RCC 7860 (cell line): ENCODE results near the gene KCNG2.

Experiments
- DNase-seq: peaks from one replicate; pipeline ENCODE4 v3.0.0-alpha.2; 2015; ENCODE audit warnings: low spot score
- FAIRE-seq: peaks from 2 replicates; lab custom pipeline; 2012; peaks lifted over from hg19 to GRCh38; lab: Jason Lieb, UNC

Gene KCNG2

GRCh38 chr18:79902075-79902474 is 104.3 kb downstream of the KCNG2 start:
- DNase-seq: no peak
- no peak for FAIRE-seq

DNA sequence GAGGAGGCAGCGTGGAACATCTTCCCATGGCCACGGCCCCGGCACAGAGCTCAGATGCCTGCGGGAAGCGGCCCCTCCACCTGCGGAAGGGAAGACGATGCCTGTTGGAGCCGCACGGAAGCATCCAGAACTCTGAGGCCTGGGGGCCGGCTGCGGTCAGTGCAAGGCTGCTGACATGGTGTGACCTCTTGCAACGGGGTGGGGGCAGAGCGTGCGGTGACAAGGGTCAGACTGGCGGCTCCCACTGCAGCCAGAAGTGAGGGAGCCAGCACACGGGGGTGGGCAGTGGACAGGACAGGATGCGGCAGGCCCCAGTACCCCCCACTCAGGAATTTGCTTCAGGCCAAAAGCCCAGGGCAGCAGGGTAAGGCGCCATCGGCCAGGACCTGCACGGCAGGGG is 104.9 kb downstream of the KCNG2 start:
- DNase-seq (no peak), FAIRE-seq (no peak)

DNA sequence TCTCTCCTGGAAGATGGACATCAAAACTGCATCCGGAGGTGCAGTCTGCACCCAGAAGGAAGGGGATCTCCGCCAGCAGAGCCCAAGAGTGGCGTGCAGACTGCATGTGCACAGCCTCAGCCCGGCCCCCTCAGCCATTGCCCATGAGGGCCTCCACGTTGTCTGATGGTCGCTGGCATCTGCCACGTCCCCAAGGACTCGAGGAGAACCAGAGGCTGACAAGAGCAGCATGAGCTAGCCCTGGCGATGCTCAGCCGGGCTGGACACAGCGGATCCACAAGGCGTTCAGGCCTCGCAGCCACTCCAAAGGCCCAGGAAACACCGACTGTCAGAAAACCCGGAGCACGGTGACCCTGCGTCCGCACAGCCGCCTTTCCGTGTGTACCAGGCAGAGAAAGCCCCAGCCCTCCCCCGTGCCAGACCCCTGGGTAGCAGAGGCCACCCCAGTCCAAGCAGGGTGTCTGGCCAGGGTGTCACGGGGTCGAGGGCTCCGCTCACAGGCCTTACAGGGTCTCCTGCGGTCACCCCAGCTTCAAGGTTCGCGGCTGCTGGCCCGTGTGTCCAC is 105.4 kb downstream of the KCNG2 start:
- FAIRE-seq (no peak), DNase-seq (no peak)

GRCh38 chr18:79903787-79904356 is 106.1 kb downstream of the KCNG2 start:
- FAIRE-seq: no peak

GRCh38 chr18:79904357-79905147 is 106.8 kb downstream of the KCNG2 start:
- DNase-seq (no peak), FAIRE-seq (no peak)

More at GRCh38 chr18:79903787-79904356, 106.1 kb downstream of the KCNG2 start:
- DNase-seq: no peak

DNA sequence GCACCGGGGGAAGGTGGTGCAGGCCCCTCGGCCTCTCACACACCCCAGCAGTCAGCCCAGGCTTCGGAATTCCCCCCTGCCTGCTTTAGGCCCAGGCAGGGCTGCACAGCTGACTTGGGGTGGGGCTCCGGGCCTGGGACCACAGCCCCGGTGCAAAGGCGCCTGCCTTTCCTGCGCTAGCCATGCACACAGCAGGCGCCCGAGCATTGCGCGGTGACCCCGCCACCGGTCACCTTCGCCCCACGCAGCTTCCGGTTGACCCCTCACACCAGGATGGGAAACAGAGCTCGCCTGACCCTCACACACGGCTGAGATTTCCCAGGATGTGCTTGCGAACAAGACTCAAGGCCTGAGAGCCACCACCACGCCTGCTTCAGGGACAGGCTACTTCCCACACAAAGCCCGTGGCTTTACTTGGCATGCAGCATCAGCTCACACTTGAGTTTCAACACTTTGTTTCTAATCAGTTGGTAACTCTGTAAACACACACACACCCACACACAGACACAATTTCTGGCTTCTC is 107.7 kb downstream of the KCNG2 start:
- FAIRE-seq (no peak), DNase-seq (no peak)

DNA sequence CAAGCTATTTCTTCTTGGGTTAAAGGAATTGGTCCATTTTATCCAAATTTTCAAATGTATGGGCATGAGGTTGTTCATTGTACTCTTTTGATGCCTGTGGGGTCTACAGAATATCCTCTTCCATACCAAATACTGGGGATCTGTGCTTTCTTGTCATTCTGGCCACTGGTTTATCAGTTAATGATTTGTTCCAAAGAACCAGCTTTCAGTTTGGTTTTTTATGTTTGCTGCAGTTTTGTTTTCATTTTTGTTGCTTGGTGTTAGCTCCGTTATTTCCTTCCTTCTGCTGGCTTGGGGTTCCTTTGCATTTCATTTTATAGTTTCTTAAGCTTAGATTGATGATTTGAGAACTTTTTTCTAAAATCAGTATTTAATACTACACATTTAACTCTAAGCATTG is 108.3 kb downstream of the KCNG2 start:
- FAIRE-seq (no peak), DNase-seq (no peak)

DNA sequence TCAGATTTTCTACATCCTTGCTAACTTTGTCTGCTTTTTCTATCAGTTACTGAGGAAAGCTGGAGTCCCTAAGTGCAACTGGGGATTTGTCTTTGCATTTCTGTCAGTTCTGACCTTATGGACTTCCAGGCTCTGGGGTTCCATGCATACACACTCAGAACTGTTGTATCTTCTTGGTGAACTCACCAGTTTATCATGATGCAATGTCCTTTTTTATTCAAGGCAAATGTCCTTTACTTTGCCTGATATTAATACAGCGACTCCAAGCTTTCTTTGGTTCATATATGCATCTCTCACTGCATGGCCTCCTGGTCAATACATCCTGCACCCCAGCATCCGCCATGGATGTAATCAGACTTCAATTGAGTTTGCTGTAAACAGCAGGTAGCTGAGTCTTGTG is 109.0 kb downstream of the KCNG2 start:
- DNase-seq: no peak
- no peak for FAIRE-seq

GRCh38 chr18:79910563-79911343 is 113.0 kb downstream of the KCNG2 start:
- FAIRE-seq (no peak), DNase-seq (no peak)

DNA sequence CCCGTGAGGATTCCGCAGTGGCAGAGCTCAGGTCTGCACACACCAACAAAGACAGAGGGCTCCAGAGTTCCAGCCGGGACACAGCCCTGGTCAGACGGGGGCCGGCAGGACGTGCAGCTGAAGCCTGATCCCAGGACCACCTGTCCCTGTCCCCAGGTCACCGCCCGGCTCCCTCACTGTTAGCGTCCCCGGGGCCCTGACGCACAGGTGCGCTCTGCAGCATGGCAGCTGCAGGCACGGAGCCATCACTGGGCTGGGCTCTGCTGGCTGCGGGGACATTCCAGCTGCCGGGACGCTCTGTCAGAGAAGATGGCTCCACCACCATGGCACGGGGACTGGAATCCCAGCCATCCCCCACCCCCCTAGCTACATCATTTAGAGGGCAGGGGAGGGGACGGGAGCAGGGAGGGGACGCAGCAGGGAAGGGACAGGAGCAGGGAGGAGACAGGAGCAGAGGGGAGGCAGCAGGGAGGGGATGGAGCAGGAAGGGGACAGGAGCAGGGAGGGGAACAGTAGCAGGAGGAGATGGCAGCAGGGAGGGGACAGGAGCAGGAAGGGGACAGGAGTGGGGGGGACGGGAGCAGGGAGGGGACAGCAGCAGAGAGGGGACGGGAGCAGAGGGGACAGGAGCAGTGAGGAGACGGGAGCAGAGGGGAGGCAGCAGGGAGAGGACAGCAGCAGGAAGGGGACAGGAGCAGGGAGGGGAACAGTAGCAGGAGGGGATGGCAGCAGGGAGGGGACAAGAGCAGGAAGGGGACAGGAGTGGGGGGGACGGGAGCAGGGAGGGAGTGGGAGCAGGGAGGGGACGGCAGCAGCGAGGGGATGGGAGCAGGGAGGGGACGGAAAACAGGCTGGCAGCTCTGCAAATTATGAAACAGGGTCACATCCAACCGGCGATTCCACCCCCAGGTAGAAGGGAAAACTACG is 113.9 kb downstream of the KCNG2 start:
- FAIRE-seq: no peak

GRCh38 chr18:79912409-79912991 is 114.8 kb downstream of the KCNG2 start:
- no peak for FAIRE-seq

More for the DNA sequence above, 113.9 kb downstream of the KCNG2 start:
- DNase-seq: no peak

DNA sequence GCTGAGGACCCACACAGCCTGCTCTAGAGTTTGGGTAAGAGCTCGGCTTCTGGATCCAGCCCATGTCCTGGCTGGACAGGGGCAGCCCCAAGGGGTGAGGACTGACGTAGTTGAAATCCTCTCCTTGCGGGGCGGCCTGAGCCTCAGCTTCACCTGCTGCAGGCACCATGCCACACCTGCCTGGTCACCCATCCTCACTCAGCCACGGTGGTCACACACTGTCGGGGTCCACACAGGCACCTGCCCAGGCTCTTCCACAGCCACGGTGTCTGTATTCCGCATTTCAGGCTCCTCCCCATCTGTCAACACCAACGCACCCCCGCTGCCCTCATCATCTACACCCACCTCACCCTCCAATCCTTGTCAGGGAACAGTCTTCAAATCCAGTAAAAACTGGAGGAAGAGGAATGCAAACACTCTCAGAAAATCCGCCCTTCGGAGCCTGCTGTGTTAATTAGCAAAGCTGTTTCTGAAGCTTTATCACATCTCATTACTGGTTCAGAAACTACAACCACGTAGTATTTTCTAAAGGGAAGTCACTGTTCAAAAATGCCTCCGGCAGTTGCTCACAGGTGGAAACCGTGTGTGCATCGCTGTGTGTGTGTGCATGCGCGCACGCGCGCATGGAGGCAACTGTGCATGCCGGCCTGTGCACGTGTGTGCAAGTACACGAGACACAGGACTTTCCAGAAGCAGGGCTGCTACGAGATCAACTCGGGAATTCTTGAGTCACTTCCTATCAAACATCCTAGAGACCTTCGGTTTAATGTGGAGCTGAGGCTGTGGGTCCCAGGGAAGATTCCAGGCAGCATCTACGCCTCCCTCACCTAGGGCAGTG is 115.5 kb downstream of the KCNG2 start:
- DNase-seq (no peak), FAIRE-seq (no peak)

More at GRCh38 chr18:79912409-79912991, 114.8 kb downstream of the KCNG2 start:
- no peak for DNase-seq

DNA sequence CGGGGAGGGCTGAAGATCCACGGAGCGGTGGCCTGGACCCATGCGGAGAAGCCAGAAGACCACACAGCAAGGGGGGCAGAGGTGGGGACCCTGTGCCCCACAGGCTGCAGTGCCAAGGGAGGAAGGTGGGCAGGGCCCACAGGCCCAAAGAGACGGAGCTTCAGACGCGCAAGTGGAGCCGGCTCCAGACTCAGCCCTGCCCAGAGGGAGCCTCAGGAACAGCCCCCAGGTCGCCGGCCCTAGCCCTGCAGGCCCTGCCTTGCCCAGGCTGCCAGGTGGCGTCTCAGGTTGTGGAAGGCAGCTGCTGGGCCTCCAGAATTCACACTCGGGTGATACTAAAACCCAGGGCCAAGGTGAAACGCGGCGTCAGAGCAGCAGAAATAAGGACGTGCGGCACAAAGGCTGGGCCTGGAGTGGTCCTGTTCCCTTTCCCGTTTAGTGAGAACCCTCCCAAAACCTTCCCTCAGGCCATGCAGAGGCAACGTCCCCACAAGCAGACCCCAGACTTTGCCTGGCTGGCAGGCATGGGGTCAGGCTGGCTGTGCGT is 116.9 kb downstream of the KCNG2 start:
- FAIRE-seq (no peak), DNase-seq (no peak)

DNA sequence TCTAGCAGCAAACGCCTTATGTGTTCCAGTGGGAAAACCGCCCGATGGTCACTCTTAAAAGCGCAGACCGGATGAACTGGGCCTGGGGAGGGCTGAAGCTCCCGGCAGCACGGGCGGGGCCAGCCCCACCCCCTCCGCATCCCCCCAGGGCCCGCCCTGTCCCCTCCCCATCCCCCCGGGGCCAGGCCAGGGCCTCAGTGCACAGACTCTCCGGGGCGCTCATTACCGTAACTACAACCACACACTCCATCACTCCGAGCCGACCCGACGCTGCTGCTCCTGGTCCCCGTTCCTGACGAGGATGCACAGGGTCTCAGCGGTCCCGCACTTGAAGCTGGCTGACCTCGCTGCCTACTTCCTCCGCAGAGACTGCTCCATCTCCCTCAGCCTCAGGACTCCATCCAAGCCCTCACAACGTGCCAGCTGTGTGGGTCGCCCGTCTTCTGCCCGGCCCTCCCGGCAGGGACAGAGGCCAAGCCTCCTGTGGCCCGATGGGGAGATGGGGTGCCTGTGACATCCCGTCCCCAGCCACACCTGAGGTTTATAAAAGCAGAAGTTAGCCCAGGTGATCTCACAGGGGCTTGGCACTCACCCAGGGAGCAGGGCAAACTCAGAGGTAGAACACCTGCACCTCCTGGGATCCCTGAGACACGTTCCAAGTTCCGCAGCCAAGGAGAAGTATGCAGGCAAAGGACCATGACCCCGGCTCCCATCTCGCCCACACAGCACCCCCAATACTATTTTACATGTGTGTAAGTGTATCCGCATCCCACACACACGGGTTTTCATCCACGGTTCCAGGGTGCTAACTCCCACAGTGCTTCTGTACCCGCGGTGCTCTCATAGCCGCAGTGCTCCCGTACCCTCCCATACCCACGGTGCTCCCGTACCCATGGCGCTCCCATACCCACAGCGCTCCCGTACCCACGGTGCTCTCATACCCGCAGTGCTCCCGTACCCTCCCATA is 117.7 kb downstream of the KCNG2 start:
- no peak for DNase-seq
- no peak for FAIRE-seq

GRCh38 chr18:79916128-79916494 is 118.4 kb downstream of the KCNG2 start:
- FAIRE-seq: no peak
- DNase-seq: no peak

GRCh38 chr18:79916546-79917168 is 118.9 kb downstream of the KCNG2 start:
- no peak for DNase-seq
- no peak for FAIRE-seq
